Spinal cord (tissue), 10 donors: Measurements from ENCODE around the gene GLIS2. TPM values are rescaled to one million over a fixed set of nuclear protein-coding genes. Genes with fewer than 3 reads are reported as not detected.
A peak's percentile ranks its signal among the peaks of the same experiment; 100 is the strongest.

Experiments
- DNase-seq, 6 donors: peaks; one replicate each; pipeline versions ENCODE4 v3.0.0 to v3.0.0-alpha.2; 2013 to 2015; ENCODE audit warnings: low spot score in 6 of 6, low read depth in 4 of 6
- H3K27ac ChIP-seq: one replicate; pipeline ENCODE4 v1.5.1; 2013; ENCODE audit warnings: low read depth, low read length, control low read depth
- H3K27me3 ChIP-seq: one replicate; pipeline ENCODE4 v1.6.1; 2013; ENCODE audit warnings: low read length; ENCODE audit not compliant: control insufficient read depth, insufficient read depth
- H3K36me3 ChIP-seq: one replicate; pipeline ENCODE4 v1.6.1; 2013; ENCODE audit warnings: low read length; ENCODE audit not compliant: control insufficient read depth, insufficient read depth
- H3K4me1 ChIP-seq: one replicate; pipeline ENCODE4 v1.6.1; 2013; ENCODE audit warnings: low read length; ENCODE audit not compliant: control insufficient read depth, insufficient read depth
- H3K4me3 ChIP-seq: one replicate; pipeline ENCODE4 v1.5.1; 2013; ENCODE audit warnings: low read depth, low read length, control low read depth
- H3K9me3 ChIP-seq: one replicate; pipeline ENCODE4 v1.6.1; 2013; ENCODE audit warnings: low read length; ENCODE audit not compliant: control insufficient read depth, insufficient read depth
- WGBS: methylation state at CpG from one replicate; pipeline ENCODE4 v1.1.5; 2013; ENCODE audit warnings: missing lambda C conversion rate; ENCODE audit not compliant: insufficient coverage; 5-methylcytosine and 5-hydroxymethylcytosine counted together
- polyA plus RNA-seq, 2 donors: library from polyadenylated mRNA; unstranded; fragments of 120-200 nt; gene quantifications; one replicate each; pipeline ENCODE4 v1.2.1, GENCODE V29; 2013; ENCODE audit not compliant: insufficient read length in 2 of 2
- total RNA-seq, 2 donors: library from RNA; depleted of rRNA in 1 of 2; stranded (reverse); fragments of 120-200 nt in 1 of 2; fragments of >200 nt in 1 of 2; gene quantifications; one replicate each; pipeline versions ENCODE4 v1.2.3 to v1.2.4, GENCODE V29; 2013 to 2014
- donor health status: healthy.

GLIS2 gene
- total and polyA plus RNA-seq, 4 donors: 4.9 to 30.9 (median 17.5) TPM

- WGBS: 100% methylated on average over 2 of the region's 2 CpGs
- H3K36me3 ChIP-seq: no peaks in the 10 kb centered on the region
- peaks cover 7% of the 10 kb centered on the region for H3K4me1 ChIP-seq
- H3K27ac ChIP-seq: no peak overlapping the region
- no peaks in the 10 kb centered on the region for H3K27me3 ChIP-seq
- DNase-seq: no peak
- no peaks in the 10 kb centered on the region for H3K9me3 ChIP-seq
- no peak overlapping the region for H3K4me3 ChIP-seq
Measured at GRCh38 chr16:4277987-4278513, 37.8 kb upstream of the GLIS2 start.

- 100% methylated on average over 1 of the region's 2 CpGs for WGBS
- no peak overlapping the region for H3K4me3 ChIP-seq
Measured at GRCh38 chr16:4280625-4281024, 35.2 kb upstream of the GLIS2 start.

GRCh38 chr16:4283441-4283840 lies 32.4 kb upstream of the GLIS2 start:
- Histone ChIP-seq H3K9me3 (no peaks in the 10 kb centered on the region), H3K27me3 (no peaks in the 10 kb centered on the region), H3K4me3 (no peak overlapping the region), H3K4me1 (peaks cover 4% of the 10 kb centered on the region), H3K36me3 (no peaks in the 10 kb centered on the region), H3K27ac (no peak overlapping the region)
- WGBS: 80% methylated on average over 8 of the region's 8 CpGs
- no peak for DNase-seq

More at GRCh38 chr16:4280625-4281024, 35.2 kb upstream of the GLIS2 start:
- H3K36me3 ChIP-seq: no peaks in the 10 kb centered on the region
- no peaks in the 10 kb centered on the region for H3K27me3 ChIP-seq
- no peak overlapping the region for H3K27ac ChIP-seq
- H3K9me3 ChIP-seq: no peaks in the 10 kb centered on the region
- no peaks in the 10 kb centered on the region for H3K4me1 ChIP-seq
- DNase-seq: no peak

GRCh38 chr16:4283939-4284338 lies 31.9 kb upstream of the GLIS2 start:
- H3K27ac ChIP-seq: no peak overlapping the region
- H3K36me3 ChIP-seq: no peaks in the 10 kb centered on the region
- no peak overlapping the region for H3K4me3 ChIP-seq
- no peak for DNase-seq
- H3K4me1 ChIP-seq: peaks cover 7% of the 10 kb centered on the region
- H3K27me3 ChIP-seq: no peaks in the 10 kb centered on the region
- 100% methylated on average over 1 of the region's 2 CpGs for WGBS
- H3K9me3 ChIP-seq: no peaks in the 10 kb centered on the region

GRCh38 chr16:4285167-4285566 lies 30.7 kb upstream of the GLIS2 start:
- no peak overlapping the region for H3K4me3 ChIP-seq
- 59% methylated on average over 7 of the region's 10 CpGs for WGBS
- no peaks in the 10 kb centered on the region for H3K9me3 ChIP-seq
- no peaks in the 10 kb centered on the region for H3K36me3 ChIP-seq
- H3K27me3 ChIP-seq: no peaks in the 10 kb centered on the region
- H3K4me1 ChIP-seq: peaks cover 7% of the 10 kb centered on the region
- no peak overlapping the region for H3K27ac ChIP-seq
- DNase-seq: no peak

- Histone ChIP-seq H3K36me3 (no peaks in the 10 kb centered on the region), H3K4me3 (no peak overlapping the region), H3K9me3 (no peaks in the 10 kb centered on the region), H3K27ac (no peak overlapping the region), H3K4me1 (peaks cover 13% of the 10 kb centered on the region), H3K27me3 (no peaks in the 10 kb centered on the region)
- WGBS: 21% methylated on average over 21 of the region's 22 CpGs
- DNase-seq: peak in 2 of 6 donors; percentile 68 to 75
Measured at GRCh38 chr16:4288148-4288921, 27.5 kb upstream of the GLIS2 start.

- no peak overlapping the region for H3K27ac ChIP-seq
- H3K4me3 ChIP-seq: no peak overlapping the region
- no peaks in the 10 kb centered on the region for H3K36me3 ChIP-seq
- peaks cover 28% of the 10 kb centered on the region for H3K4me1 ChIP-seq
- DNase-seq: no peak
- H3K27me3 ChIP-seq: no peaks in the 10 kb centered on the region
- WGBS: 68% methylated on average over 5 of the region's 8 CpGs
- no peaks in the 10 kb centered on the region for H3K9me3 ChIP-seq
Measured at GRCh38 chr16:4290236-4290830, 25.5 kb upstream of the GLIS2 start.

- DNase-seq: no peak
- Histone ChIP-seq H3K4me1 (peaks cover 28% of the 10 kb centered on the region), H3K36me3 (no peaks in the 10 kb centered on the region), H3K4me3 (no peak overlapping the region), H3K27me3 (no peaks in the 10 kb centered on the region), H3K9me3 (no peaks in the 10 kb centered on the region), H3K27ac (no peak overlapping the region)
- WGBS: 92% methylated on average over 2 of the region's 4 CpGs
Measured at GRCh38 chr16:4291699-4292098, 24.2 kb upstream of the GLIS2 start.

- Histone ChIP-seq H3K36me3 (no peaks in the 10 kb centered on the region), H3K27ac (peak overlapping the region; percentile 91), H3K9me3 (no peaks in the 10 kb centered on the region), H3K4me1 (peaks cover 26% of the 10 kb centered on the region), H3K4me3 (no peak overlapping the region), H3K27me3 (no peaks in the 10 kb centered on the region)
- WGBS: 65% methylated on average over 13 of the region's 14 CpGs
- no peak for DNase-seq
Measured at GRCh38 chr16:4293181-4293716, 22.6 kb upstream of the GLIS2 start.
